HG03108 (cell line): Measurements from ENCODE around the gene BANF2.

ENCODE experiments used
- ATAC-seq: cut with Tn5 transposase; IDR thresholded peaks from one replicate; pipeline ENCODE4 v1.9.1; 2021; ENCODE audit warnings: moderate library complexity; ENCODE audit not compliant: unreplicated experiment

Gene BANF2

DNA sequence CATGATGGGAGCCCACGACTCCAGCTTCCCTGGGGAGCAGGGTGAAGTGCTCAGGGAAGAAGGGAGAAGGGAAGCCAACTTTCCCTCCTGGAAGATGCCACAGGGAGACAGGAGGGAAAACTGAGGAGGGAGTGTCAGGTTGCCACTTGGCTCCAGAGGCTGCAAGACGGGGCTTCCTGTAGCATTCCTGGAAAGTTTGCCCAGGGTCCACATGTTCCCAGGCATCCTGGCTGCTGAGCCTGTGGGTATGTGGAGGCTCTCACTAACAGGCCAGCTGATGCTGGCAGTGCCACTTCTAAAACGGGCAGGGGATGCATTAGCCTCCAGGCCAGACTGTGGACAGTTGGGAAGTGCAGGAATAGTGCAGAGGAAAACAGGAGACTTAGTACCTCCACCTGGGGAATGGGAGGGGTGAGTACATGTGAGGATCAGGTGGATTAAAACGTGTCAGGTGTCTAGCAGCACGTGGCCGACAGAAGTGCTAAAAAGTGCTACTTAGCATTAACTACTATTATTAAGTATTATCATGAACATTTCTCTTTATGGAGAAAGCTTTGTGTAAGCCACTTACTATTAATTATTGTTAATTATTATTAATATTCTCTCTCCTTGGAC lies 33.2 kb downstream of the BANF2 start:
- no peak for ATAC-seq

DNA sequence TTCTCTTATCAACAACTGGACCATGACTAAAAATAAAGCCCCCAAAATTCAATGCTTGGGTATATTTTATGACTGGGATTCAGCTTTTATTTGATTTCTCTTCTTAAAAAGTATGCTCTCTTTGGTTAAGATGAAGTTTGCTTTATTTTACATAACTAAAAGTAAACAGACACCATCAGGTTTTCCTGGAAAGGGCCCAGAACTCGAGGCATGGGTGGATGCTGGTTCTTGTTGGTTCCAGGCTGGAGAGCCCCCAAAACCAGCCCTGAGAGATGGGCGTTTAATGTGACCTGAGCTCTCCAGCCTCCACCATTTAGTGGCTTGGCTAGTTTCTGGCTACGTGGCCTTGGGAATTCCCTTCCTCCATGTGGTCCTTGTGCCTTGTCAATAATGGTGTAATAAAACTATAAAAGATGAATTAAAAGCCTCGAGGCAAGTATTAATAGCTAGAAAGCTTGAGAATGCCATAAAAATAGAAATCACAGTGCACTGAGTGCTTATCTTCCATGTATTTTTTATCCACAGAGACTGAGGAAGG lies 34.1 kb downstream of the BANF2 start:
- ATAC-seq = no peak

DNA sequence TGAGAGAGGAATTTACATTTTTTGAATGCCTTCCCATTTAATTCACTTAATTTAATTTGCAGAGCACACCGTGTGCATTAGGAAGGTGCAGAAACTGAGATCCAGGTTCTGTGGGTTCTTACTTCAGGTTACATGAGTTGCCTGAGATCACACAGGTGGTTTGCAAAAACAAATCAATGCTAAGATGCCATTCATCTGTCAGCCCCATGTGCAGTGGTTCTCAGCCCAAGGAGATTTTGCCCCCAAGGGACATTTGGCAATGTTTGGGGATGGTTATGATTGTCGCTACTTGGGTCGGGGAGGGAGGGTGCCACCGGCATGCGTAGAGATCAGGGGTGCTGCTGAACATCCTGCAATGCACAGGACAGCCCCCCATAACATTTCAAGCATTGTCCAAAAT lies 34.6 kb downstream of the BANF2 start:
- no peak for ATAC-seq

DNA sequence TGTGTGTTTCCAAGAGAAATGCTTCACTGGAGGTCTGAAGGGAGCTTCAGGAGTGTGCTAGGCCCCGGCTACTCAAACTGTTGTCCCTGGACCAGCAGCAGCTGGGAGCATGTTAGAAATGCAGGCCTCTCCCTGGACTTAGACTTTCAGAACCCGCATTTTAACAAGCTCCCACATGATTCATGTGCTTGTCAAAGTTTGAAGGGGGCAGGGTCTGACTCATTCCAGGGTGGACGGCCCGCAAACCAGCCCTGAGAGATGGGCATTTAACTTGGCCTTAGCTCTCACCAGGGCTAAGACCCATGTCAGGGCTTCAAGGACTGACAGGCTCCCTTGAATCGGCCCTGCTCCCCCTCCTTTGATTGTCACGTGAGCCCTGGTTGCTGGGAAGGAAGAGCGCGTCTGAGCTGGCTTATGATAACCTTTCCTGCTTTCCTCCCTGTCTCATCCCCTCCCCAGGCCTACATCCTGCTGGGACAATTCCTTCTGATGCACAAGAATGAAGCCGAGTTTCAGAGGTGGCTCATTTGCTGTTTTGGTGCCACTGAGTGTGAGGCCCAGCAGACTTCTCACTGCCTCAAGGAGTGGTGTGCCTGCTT lies 35.5 kb downstream of the BANF2 start:
- ATAC-seq = no peak

DNA sequence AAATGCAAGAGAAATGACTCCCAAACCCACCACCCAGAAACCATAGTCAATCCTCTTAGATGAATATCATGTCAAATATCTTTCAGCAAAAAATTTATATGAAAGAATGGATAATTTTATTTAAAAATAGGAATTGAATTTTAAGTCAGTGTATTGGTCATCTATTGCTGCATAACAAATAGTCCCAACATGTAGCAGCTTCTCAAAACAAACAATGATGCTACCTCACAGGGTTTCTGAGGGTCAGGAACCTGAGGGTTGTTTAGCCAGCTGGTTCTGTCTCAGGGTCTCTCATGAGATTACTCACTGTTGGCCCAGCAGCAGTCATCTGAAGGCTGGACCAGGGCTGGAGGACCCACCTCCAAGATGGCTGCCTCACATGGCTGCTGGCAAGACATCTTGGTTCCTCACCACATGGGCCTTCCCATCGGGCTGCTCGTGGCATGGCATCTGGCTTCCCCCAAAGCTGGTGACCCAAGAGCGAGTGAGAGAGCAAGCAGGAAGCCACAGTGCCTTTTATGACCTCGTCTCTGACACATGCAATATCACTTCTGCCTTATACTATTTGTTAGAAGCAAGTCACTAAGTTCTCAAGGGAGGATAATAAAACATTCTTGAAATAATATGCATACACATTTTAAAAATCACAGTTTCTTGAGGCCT lies 36.3 kb downstream of the BANF2 start:
- ATAC-seq = no peak

DNA sequence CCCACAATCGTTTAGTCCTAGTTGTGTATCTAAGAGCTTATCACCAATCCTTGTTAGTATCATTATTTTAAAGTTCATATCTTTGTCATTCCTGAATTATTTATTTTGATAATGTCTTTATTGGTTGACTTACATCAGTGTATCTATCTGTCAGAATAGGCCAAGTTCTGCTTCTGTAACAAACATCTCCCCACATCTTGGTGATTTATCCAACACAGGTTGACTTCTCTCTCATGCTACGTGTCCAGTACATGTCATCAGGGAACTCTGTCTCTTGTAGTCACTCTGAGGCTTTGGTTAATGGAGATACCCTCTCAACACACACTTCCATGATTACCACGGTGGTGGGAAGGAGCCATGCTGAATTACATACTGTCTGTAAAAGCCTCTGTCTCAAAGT lies 38.4 kb downstream of the BANF2 start:
- no peak for ATAC-seq

DNA sequence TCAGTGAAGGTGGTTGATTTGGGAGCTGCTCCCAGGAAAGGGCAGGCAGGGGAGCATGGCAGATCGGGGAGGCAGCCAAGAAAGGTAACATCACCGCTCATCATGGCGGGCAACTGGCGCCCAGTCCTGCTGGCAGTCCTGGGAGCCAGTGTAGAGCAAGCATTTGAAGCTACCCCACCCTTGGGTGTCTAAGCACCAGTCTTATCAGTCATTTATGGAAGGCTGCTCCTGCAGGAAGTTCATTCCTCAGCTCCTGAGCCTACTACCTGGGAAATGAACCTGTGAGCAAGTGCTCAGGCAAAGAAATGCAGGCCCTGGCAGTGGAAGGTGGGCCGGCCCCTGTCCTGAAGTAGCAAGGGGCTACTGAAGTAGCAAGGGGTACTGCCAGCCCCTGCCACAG lies 41.5 kb downstream of the BANF2 start:
- ATAC-seq = no peak

DNA sequence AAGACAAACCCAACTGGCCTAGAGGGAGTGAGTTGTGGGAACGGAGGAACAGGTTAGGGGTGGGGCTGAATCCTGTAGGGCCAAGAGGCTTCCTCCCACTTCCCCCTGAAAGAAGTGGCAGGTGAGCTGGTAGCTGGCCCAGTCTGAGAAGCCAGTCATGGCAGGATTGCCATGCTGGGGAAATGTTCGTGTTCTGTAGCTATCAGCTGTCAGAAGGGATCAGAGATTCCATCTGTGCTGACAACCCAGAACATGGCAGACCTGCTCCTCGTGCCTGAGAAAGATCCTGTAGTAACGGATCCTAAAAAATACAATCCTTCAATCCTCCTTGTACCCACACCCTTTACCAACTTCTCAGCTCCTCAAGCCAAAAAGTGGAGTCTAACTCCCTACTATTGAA lies 43.0 kb downstream of the BANF2 start:
- ATAC-seq = no peak

DNA sequence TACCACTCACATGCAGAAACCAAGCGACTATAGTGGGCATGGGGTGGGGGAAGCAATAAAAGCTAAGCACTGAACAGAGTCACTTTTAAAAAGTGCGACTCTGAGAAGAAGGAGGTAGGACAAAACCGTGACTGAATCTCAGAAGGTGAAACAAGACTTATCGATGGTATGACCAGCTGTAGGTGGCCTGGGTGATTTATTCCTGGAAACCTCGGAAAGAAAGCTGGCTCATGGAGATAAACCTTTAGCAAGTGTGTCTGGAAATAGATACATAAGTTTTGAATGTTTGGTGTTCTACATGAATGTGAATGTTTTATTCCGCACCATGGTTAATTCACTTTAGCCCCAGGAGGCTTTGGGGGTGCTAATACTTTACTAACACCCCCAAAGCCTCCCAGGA lies 43.9 kb downstream of the BANF2 start:
- ATAC-seq = no peak

DNA sequence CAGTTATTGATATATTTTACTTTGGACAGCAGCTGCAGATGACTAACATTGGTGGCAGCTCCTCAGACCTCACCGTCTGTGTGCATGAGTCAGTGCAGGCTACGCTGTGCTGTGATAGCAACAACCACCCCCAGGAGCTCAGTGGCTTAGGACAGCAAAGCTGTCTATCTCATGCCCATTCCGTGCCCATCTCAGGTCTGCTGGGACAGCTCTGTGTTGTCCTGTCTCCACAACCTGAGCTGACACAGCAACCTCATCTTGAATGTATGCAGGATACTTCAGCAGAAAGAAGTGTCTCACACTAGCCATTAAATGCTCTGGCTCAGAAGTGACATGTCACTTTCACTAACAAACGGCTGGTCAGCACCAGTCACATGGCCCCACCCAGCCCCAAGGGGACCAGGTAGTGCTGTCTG lies 47.7 kb downstream of the BANF2 start:
- no peak for ATAC-seq

DNA sequence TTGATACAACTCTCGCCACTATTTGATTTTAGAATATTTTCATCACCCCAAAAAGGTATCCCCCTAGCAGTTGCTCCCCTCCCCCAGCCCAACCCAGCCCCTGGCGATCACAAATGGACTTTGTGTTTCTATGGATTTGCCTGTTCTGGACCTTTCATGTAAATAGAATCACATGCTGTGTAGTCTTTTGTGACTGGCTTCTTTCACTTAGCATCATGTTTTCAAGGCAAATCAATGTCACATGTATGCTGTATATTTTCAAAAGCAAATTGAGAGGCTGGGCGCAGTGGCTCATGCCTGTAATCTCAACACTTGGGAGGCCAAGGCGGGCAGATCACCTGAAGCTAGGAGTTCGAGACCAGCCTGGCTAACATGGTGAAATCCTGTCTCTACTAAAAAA lies 48.5 kb downstream of the BANF2 start:
- ATAC-seq = no peak

DNA sequence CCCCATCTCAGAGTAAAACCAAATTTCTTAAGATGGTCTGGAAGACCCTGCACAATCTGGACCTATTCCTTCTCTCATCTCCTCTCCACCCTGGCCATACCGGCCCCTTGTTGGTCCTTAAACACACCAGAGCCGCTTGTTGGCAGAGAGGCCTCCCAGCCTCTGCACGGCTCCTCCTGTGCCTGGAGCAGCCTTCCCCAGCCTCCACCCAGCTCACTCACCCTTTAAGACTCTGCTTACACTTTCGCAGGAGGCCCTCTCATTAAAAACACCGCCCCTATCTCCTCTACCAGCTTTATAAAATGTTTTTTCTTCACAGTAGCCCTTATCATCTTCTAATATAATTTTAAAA lies 49.8 kb downstream of the BANF2 start:
- ATAC-seq = no peak

DNA sequence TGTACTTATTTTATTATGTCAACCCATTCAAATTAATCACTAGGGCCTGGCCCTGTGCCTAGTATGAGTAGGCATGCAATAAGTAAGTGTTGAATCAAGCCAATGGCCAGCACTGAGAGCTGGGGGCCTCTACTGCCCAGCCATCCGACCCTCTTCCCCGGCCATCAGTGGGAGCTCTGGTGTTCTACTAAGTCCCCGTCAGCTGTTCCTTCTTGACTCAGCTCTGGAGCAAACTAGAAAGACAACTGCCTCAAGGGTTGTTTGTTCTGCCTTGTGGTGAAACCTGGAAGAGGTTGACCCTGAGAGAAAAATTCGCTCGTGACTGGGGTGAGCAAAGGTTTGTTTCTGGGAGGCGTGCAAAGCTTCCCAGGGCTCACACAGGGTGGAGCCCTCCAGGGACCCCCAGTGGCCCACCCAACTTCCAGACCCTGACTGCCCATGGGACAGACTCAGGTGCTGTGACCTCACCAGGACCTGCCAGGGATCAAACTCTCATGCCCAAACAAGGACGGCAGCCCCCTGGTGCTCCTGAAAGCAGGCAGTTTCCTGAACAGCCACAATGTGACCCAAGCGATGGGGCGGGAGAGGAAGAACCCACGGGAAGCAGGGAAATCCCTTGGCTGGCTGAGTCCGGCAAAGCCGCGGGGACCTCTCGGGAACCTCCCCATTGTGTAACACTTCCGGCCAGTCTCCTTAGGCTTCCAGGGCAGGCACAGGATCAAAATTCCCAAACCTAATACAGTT lies 50.4 kb downstream of the BANF2 start:
- no peak for ATAC-seq

DNA sequence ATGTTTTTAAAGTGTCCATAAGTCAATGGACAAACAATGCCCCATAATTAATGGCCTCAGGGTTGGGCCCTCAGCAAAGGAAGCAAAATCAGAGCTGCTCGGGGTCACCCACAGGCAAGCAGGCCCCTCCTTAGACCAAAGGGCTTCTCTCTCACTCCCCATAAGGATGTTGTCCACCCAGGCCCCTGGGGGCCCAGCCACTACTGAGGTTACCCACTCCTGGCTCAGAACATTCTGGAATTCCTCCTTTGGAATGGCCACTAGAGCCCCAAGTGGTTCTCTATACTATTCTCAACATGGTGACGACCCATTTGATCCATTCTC lies 50.9 kb downstream of the BANF2 start:
- no peak for ATAC-seq

DNA sequence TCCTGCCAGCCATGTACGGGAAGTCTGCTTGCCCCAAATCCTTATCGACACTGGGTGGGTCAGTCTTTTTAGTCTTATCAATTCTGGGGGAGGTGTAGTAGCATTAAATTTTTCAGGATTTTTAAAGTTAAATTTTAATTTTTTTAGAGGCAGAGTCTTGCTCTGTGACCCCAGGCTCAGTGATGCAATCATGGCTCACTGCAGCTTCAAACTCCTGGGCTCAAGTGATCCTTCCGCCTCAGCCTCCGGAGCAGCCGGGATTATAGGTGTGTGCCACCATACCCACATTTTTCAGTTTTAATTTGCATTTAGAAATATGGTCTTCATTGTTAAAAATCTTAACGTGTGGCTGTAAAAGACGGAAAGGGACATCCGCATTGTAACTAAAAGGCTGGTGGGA lies 51.9 kb downstream of the BANF2 start:
- ATAC-seq = no peak

DNA sequence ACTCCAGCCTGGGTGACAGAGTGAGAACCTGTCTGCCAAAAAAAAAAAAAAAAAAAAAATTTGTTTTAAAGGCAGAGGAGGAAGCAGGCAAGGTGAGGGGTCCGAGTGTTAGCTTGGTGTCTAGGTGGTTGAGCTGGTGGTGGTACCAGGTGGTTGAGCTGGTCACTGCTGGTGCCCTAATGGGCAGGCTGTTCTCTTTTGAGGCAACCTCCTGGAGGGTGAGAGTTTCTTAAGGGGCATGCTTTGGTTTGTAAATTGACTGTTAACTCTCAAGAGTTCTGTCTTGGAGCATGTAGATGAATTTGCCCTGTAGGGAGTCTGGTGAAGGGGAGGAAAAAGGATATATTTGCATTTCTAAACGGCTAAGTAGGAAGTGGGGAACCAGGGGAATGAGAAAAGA lies 52.7 kb downstream of the BANF2 start:
- no peak for ATAC-seq

DNA sequence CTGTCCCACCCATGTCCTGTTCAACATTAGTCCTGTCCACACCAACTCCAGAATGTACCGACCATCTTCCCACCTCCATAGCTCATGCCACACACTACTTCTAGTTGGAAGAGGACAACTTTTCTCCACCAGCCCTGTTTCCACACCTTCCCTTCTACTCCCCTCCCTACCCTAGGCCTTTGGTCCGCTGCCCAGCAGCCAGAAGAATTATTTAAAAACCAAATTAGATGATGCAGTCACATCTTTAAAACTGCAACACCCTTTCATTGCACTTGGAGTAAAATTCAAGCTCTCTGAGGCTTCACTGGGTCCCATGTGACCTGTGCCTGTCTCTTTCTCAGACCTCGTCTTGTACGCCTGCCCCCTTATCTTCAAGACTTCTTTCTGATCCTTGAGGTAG lies 53.8 kb downstream of the BANF2 start:
- no peak for ATAC-seq

DNA sequence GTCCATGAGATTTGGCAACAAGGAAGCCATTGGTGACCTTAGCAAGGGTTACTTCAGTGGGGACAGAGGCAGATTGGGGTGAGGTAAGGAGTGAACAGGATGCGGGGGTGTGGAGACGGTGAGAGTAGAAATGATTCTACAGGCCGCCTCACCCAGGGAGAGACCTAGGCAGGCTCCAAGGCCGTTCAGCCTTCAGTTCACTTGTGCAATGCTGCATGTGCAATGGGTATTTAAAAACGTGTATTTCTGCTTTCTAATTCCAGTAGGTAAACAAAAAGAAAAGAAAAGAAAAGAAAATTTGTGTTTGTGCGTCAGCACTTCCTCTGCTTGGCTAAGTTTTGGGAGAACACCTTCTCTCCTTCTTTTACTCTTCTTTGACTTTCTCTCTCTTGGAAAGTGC lies 56.8 kb downstream of the BANF2 start:
- no peak for ATAC-seq

DNA sequence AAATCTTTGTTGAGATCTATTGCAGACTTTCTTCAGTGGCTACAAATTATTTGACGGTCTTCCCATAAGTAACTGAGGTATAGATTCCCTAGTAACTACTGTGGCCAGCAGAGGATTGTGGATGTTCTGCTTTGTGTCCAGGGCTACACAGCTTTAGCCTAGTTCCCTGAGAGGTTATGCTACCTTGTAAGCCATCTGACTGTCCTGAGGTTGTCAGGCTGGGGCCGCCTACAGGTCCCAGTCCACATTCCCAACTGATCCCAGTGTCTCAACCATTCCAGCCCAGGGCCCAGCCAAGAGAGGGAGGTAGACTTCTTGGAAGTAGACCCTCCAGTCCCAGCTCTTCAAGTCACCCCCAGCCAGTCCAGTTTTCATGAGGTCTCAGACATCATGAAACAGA lies 57.7 kb downstream of the BANF2 start:
- no peak for ATAC-seq

DNA sequence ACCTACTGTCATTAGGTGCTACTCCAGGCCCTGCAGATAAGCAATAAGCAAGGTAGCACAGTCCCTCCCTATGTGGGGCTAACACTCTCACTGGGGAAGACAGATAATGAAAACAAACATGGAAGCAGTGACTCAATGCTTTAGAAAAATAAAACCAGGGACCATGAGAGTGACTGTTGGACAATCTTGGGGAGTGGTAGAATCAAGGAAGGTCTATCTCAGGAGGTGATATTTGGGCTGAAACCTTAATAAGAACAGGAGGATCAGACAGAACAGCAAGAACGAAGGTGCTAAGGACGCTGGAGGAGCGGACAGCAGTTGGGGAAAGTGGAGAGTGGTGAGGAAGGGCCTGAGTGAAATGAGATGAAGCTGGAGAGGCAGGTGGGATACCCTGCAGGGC lies 58.2 kb downstream of the BANF2 start:
- no peak for ATAC-seq

DNA sequence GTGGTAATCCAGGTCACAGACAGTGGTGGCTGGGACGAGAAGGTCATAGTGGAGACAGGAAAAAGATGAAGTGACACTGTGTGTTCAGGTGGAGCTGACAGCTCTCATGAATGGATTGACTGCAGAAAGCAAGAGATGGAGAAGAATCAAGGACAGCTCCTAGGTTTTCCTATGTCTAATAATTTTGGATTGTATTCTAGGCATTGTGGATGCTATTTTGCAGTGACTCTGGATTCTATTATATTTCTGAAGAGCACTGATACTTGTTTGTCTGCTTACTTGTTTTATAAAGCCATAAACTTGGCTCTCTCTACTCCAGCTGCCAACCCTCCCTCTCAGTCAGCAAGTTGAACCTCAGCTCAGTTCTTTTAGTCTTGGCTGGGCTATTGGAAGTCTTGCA lies 58.7 kb downstream of the BANF2 start:
- no peak for ATAC-seq

DNA sequence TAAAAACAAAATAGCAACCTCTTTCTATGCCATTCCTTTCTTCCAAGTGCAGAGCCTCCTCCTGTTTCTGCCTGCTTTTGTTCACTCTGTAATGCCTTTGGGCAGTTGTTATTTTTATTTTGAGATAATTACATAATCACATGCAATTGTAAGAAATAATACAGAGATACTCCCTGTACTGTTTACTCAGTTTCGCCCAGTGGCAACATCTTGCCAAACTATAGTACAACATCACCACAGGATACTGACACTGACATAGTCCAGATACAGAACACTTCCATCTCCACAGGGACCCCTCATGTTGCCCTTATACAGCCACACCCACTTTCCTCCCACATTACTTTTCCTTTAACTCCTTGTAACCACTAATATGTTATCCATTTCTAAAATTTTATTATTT lies 59.7 kb downstream of the BANF2 start:
- no peak for ATAC-seq
